GM10847 (cell line): ENCODE measurements around the gene MAPK8.

Experiments used
- POLR2A ChIP-seq: IDR thresholded peaks from 2 replicates; pipeline ENCODE4 v1.6.1; 2011; ENCODE audit not compliant: insufficient read length; ENCODE audit errors: extremely low read depth

The MAPK8 gene

GRCh38 chr10:48462482-48463020 lies 156.1 kb downstream of the MAPK8 start:
- TF ChIP-seq POLR2A: no peak

- no peak for TF ChIP-seq POLR2A
These were observed 157.0 kb downstream of the MAPK8 start for GRCh38 chr10:48463318-48464003.

- no peak for TF ChIP-seq POLR2A
These were observed 157.8 kb downstream of the MAPK8 start for GRCh38 chr10:48464121-48464870.

GRCh38 chr10:48464871-48465736 lies 158.6 kb downstream of the MAPK8 start:
- TF ChIP-seq POLR2A: no peak

GRCh38 chr10:48465860-48466521 lies 159.5 kb downstream of the MAPK8 start:
- TF ChIP-seq POLR2A: no peak

- TF ChIP-seq POLR2A: no peak
These were observed 160.2 kb downstream of the MAPK8 start for GRCh38 chr10:48466611-48467240.

- TF ChIP-seq POLR2A: no peak
These were observed 161.2 kb downstream of the MAPK8 start for GRCh38 chr10:48467669-48468068.

GRCh38 chr10:48468130-48468790 lies 161.8 kb downstream of the MAPK8 start:
- no peak for TF ChIP-seq POLR2A

- TF ChIP-seq POLR2A: no peak
These were observed 162.5 kb downstream of the MAPK8 start for GRCh38 chr10:48468866-48469511.

- no peak for TF ChIP-seq POLR2A
These were observed 163.1 kb downstream of the MAPK8 start for GRCh38 chr10:48469516-48470020.

GRCh38 chr10:48470115-48470892 lies 163.8 kb downstream of the MAPK8 start:
- TF ChIP-seq POLR2A: no peak
